ENCODE data around the gene CWH43. TPM values are rescaled to one million over a fixed set of nuclear protein-coding genes. Genes with fewer than 3 reads are reported as not detected.

CWH43 gene
- total and polyA plus RNA-seq, 10 of the 15 experiments (the other 5 are each of a cell fraction or from before 2014, with no cell fraction given) = not detected

DNA sequence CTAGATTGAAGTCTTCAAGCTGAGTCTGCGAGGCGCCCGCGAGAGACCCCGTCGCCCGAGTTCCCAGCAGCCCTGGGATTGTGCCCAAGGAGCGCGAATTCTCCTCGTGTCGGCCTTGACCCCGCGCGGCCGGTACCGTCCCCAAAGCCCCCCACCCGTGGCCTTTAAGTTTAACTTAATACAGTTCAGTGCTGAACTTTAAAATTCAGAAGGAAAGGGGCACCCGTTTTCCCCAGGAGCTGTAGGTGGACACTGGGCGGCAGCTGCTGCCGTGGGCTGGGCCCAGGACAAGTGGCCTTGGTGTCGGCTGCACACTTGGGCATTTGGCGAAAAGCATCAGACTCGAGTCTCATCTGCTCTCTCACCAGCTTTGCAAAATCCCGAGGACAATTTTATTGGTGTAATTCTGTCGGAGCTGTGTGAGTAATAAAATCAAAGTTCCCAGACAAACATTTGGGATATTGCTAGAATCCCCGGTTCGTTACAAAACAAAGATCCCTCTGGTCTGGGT lies 634 bp downstream of the CWH43 start:
- DNase-seq (ENCODE audit: low read depth, low spot score) = no peak
- ChIA-PET POLR2A (no interaction called here), RAD21 (ENCODE audit: unreplicated experiment) (no interaction called here), SMC1A (ENCODE audit: uncharacterized antibody, unreplicated experiment) (no interaction called here), CTCF (no interaction called here)
- no peaks in the 10 kb centered on the region for H3K9me3 ChIP-seq (replicated peaks; ENCODE audit: control insufficient read depth, insufficient read depth, low read length)
- H2AFZ ChIP-seq (ENCODE audit: control insufficient read depth, low read depth, low read length) = no peak overlapping the region
- no peak overlapping the region for H3K27ac ChIP-seq (ENCODE audit: control insufficient read depth, insufficient read depth)
- H3K79me2 ChIP-seq (ENCODE audit: control insufficient read depth, insufficient read depth, low read length) = no peaks in the 10 kb centered on the region
- TF ChIP-seq ETV6 (conservative IDR thresholded peaks at IDR 0.05 in 1 of 2, IDR thresholded peaks at IDR 0.05 in 1 of 2; ENCODE audit: borderline replicate concordance in 1 of 2, low read depth in 1 of 2) = no peak
- TF ChIP-seq ZNF207 (IDR thresholded peaks at IDR 0.05; ENCODE audit: borderline replicate concordance) = no peak
- TF ChIP-seq SIX5 (IDR thresholded peaks at IDR 0.05; ENCODE audit: low read depth, low read length, severe bottlenecking) = no peak
- TF ChIP-seq ZNF274 (IDR thresholded peaks at IDR 0.05; ENCODE audit: insufficient read depth, insufficient read length) = no peak
- TF ChIP-seq SPI1 (IDR thresholded peaks at IDR 0.05; ENCODE audit: borderline replicate concordance, insufficient read depth, low read depth, low read length) = no peak
- TF ChIP-seq SP1 (IDR thresholded peaks at IDR 0.05; ENCODE audit: low read depth, low read length) = no peak
- no peak for TF ChIP-seq EZH2 (IDR thresholded peaks at IDR 0.05; ENCODE audit: borderline replicate concordance, control insufficient read depth, low read depth, low read length)
- TF ChIP-seq BRCA1 (IDR thresholded peaks at IDR 0.05; ENCODE audit: low read depth, low read length) = no peak
- no peak for TF ChIP-seq IKZF1 (conservative IDR thresholded peaks at IDR 0.05)
- no peak for TF ChIP-seq DPF2 (IDR thresholded peaks at IDR 0.05)
- no peak for TF ChIP-seq JUND (IDR thresholded peaks at IDR 0.05; ENCODE audit: low read depth, low read length)
- TF ChIP-seq BMI1 (IDR thresholded peaks at IDR 0.05; ENCODE audit: borderline replicate concordance) = no peak
- no peak for TF ChIP-seq BHLHE40 (IDR thresholded peaks at IDR 0.05; ENCODE audit: borderline replicate concordance in 1 of 2, low read depth in 2 of 2, low read length in 1 of 2)
- no peak for TF ChIP-seq NR2C1 (IDR thresholded peaks at IDR 0.05)
- no peak for TF ChIP-seq CHD4 (IDR thresholded peaks at IDR 0.05)
- no peak for TF ChIP-seq TCF3 (IDR thresholded peaks at IDR 0.05; ENCODE audit: borderline replicate concordance, insufficient read depth, low read depth, low read length)
- no peak for TF ChIP-seq WRNIP1 (IDR thresholded peaks at IDR 0.05; ENCODE audit: borderline replicate concordance, low read depth, low read length)
- no peak for TF ChIP-seq CBFB (IDR thresholded peaks at IDR 0.05; ENCODE audit: low read depth)
- no peak for TF ChIP-seq NFYB (IDR thresholded peaks at IDR 0.05; ENCODE audit: insufficient read depth, low read depth, low read length)
- no peak for TF ChIP-seq POLR2A (IDR thresholded peaks at IDR 0.05; ENCODE audit: low read depth, low read length)
- no peak overlapping the region for H3K9ac ChIP-seq (ENCODE audit: control insufficient read depth, insufficient read depth, low read length)
- no peaks in the 10 kb centered on the region for H3K4me1 ChIP-seq (ENCODE audit: control insufficient read depth, insufficient read depth, low read length)
- H3K4me3 ChIP-seq = no peak overlapping the region
- WGBS (ENCODE audit: insufficient coverage, insufficient replicate concordance, low lambda C conversion rate, missing lambda C conversion rate) = 69% methylated on average over 24 of the region's 27 CpGs
- FAIRE-seq = no peak
- in situ Hi-C loops (cut with MboI) = no loop called here
- no peak overlapping the region for H3K4me2 ChIP-seq (ENCODE audit: control insufficient read depth, insufficient read depth)
- intact Hi-C loops (cut with micrococcal nuclease; ENCODE audit: unreplicated experiment) = no loop called here
- ATAC-seq = no peak
- BruUV-seq (replicated peaks) = no TSS peak
- no peaks in the 10 kb centered on the region for H3K27me3 ChIP-seq (replicated peaks in 1 of 2; ENCODE audit: control insufficient read depth in 2 of 2, insufficient read depth in 2 of 2, low read length in 1 of 2)
- H4K20me1 ChIP-seq (ENCODE audit: control insufficient read depth, insufficient read depth) = no peaks in the 10 kb centered on the region
- no peaks in the 10 kb centered on the region for H3K36me3 ChIP-seq (ENCODE audit: control insufficient read depth in 2 of 2, insufficient read depth in 2 of 2, low read length in 1 of 2)

Data from GM12878 (cell line).